Endodermal cell (in vitro differentiated cells): ENCODE results near the gene NRIP2. TPM values are rescaled to one million over a fixed set of nuclear protein-coding genes. Genes with fewer than 3 reads are reported as not detected.

Experiments used
- DNase-seq: peaks from one replicate; pipeline ENCODE4 v3.0.0-alpha.2; 2017
- H3K27ac ChIP-seq: 2 replicates; pipeline ENCODE4 v1.5.1; 2013; ENCODE audit warnings: mild to moderate bottlenecking, low read depth, low read length, moderate library complexity
- H3K27me3 ChIP-seq: 2 replicates; pipeline ENCODE4 v1.6.1; 2013; ENCODE audit warnings: mild to moderate bottlenecking, low read length, moderate library complexity; ENCODE audit not compliant: insufficient read depth, control insufficient read depth, poor library complexity, severe bottlenecking
- H3K36me3 ChIP-seq: 2 replicates; pipeline ENCODE4 v1.7.0; 2013; ENCODE audit warnings: mild to moderate bottlenecking, low read length, moderate library complexity; ENCODE audit not compliant: control insufficient read depth, insufficient read depth
- H3K4me1 ChIP-seq: one replicate; pipeline ENCODE4 v1.7.0; 2013; ENCODE audit warnings: low read length; ENCODE audit not compliant: control insufficient read depth, insufficient read depth
- H3K4me3 ChIP-seq: 2 replicates; pipeline ENCODE4 v1.5.1; 2013; ENCODE audit warnings: mild to moderate bottlenecking, low read length, moderate library complexity
- H3K9ac ChIP-seq: 2 replicates; pipeline ENCODE4 v1.6.1; 2013; ENCODE audit warnings: mild to moderate bottlenecking, low read length, moderate library complexity; ENCODE audit not compliant: poor library complexity, severe bottlenecking; ENCODE audit errors: extremely low read depth
- H3K9me3 ChIP-seq: 2 replicates; pipeline ENCODE4 v1.6.1; 2013; ENCODE audit warnings: mild to moderate bottlenecking, low read length, moderate library complexity; ENCODE audit not compliant: control insufficient read depth
- H3K27ac Mint-ChIP-seq: 2 replicates; pipeline ENCODE4 v1.8.0; 2020; ENCODE audit warnings: mixed read lengths
- H3K27me3 Mint-ChIP-seq: 2 replicates; pipeline ENCODE4 v1.8.0; 2021; ENCODE audit warnings: mild to moderate bottlenecking, mixed read lengths; ENCODE audit not compliant: insufficient read depth
- H3K36me3 Mint-ChIP-seq: 2 replicates; pipeline ENCODE4 v1.8.0; 2020; ENCODE audit warnings: low read depth, mixed read lengths
- H3K4me1 Mint-ChIP-seq: 2 replicates; pipeline ENCODE4 v1.8.0; 2020; ENCODE audit warnings: mixed read lengths
- H3K4me3 Mint-ChIP-seq: 2 replicates; pipeline ENCODE4 v1.8.0; 2020; ENCODE audit warnings: mild to moderate bottlenecking, moderate library complexity, mixed read lengths
- H3K9me3 Mint-ChIP-seq: 2 replicates; pipeline ENCODE4 v1.8.0; 2020; ENCODE audit warnings: mild to moderate bottlenecking, mixed read lengths
- WGBS, 2 experiments: methylation state at CpG; one replicate each; pipeline versions ENCODE4 v1.1.5 to v1.1.7; 2013; ENCODE audit warnings: missing lambda C conversion rate in 2 of 2, mixed read lengths in 1 of 2; ENCODE audit not compliant: insufficient coverage in 1 of 2, insufficient read length in 1 of 2; 5-methylcytosine and 5-hydroxymethylcytosine counted together
- total RNA-seq, 2 donors: library from RNA; stranded (reverse); fragmentation: NEBNext Ultra II Directional in 1 of 2; extraction: Animal tissue kit (Norgen Biotek cat#: 25700) in 1 of 2; gene quantifications; 2 replicates in 1 of 2; 3 replicates in 1 of 2; pipeline ENCODE4 v1.2.1, GENCODE V29; 2021
- TF ChIP-seq, protein P1 (sequence below): fragments of 200-600 bp; sonication (generic); conservative IDR thresholded peaks from 2 replicates; pipeline ENCODE4 v1.5.0; 2021; ENCODE audit warnings: antibody characterized with exemption, mild to moderate bottlenecking

NRIP2 gene
- total RNA-seq, 2 donors from 2014 or later: not detected

DNA sequence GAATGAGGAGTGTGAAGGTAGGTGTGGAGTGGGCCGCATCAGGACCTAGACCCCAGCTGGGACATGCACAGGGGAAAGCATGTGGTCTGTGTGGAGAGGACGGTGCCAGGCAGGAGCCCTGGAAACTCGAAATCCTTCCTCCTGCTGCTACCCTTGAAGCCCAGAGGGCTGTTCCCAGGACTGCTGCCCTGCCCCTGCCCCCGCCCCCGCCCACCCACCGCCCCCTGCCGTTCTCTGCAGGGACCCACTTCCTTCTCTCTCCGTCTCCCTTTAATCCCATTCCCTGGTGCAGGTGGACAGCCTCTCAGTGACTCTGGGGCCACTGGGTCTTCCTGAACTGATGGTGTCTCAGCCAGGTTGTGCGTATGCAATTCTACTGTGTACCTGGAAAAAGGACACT is 14.4 kb downstream of the NRIP2 start:
- Mint-ChIP-seq H3K27me3 (no peaks in the 10 kb centered on the region), H3K4me3 (no peak overlapping the region), H3K36me3 (peaks cover 69% of the 10 kb centered on the region), H3K27ac (peak overlapping the region; percentile 35), H3K4me1 (peaks cover 27% of the 10 kb centered on the region), H3K9me3 (no peaks in the 10 kb centered on the region)
- Histone ChIP-seq H3K4me1 (peaks cover 6% of the 10 kb centered on the region), H3K9ac (no peak overlapping the region), H3K36me3 (peaks cover 57% of the 10 kb centered on the region), H3K27ac (no peak overlapping the region), H3K9me3 (no peaks in the 10 kb centered on the region), H3K27me3 (no peaks in the 10 kb centered on the region), H3K4me3 (no peak overlapping the region)
- WGBS, 2 experiments: 69 to 75% methylated on average over 4 to 6 of the region's 9 CpGs
- DNase-seq: peak; percentile 73
- TF ChIP-seq, protein P1, sequence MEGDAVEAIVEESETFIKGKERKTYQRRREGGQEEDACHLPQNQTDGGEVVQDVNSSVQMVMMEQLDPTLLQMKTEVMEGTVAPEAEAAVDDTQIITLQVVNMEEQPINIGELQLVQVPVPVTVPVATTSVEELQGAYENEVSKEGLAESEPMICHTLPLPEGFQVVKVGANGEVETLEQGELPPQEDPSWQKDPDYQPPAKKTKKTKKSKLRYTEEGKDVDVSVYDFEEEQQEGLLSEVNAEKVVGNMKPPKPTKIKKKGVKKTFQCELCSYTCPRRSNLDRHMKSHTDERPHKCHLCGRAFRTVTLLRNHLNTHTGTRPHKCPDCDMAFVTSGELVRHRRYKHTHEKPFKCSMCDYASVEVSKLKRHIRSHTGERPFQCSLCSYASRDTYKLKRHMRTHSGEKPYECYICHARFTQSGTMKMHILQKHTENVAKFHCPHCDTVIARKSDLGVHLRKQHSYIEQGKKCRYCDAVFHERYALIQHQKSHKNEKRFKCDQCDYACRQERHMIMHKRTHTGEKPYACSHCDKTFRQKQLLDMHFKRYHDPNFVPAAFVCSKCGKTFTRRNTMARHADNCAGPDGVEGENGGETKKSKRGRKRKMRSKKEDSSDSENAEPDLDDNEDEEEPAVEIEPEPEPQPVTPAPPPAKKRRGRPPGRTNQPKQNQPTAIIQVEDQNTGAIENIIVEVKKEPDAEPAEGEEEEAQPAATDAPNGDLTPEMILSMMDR: no peak

DNA sequence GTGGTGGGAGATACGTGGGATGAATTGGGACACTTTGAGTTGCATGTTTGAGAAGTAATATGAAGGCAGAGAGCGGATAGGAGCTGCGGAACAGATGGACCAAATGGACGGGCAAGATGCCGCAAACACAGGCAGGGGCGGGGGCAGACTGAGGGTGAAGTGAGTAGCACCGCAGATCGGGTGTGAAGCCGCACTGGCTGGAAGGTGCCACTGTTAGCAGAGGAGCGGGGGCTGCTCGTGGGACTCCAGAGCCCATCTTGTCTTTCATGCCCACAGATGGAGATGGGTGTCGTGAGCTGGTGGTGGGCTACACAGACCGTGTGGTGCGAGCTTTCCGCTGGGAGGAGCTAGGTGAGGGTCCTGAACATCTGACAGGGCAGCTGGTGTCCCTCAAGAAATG is 15.0 kb downstream of the NRIP2 start:
- TF ChIP-seq, protein P1: no peak
- WGBS, 2 experiments: 96% methylated on average over 15 of the region's 15 CpGs
- Histone ChIP-seq H3K36me3 (peaks cover 55% of the 10 kb centered on the region), H3K27ac (no peak overlapping the region), H3K4me1 (no peaks in the 10 kb centered on the region), H3K27me3 (no peaks in the 10 kb centered on the region), H3K9ac (no peak overlapping the region), H3K9me3 (no peaks in the 10 kb centered on the region), H3K4me3 (no peak overlapping the region)
- Mint-ChIP-seq H3K4me3 (no peak overlapping the region), H3K36me3 (peaks cover 74% of the 10 kb centered on the region), H3K4me1 (peaks cover 21% of the 10 kb centered on the region), H3K9me3 (no peaks in the 10 kb centered on the region), H3K27me3 (no peaks in the 10 kb centered on the region), H3K27ac (peak overlapping the region; percentile 35)
- no peak for DNase-seq

DNA sequence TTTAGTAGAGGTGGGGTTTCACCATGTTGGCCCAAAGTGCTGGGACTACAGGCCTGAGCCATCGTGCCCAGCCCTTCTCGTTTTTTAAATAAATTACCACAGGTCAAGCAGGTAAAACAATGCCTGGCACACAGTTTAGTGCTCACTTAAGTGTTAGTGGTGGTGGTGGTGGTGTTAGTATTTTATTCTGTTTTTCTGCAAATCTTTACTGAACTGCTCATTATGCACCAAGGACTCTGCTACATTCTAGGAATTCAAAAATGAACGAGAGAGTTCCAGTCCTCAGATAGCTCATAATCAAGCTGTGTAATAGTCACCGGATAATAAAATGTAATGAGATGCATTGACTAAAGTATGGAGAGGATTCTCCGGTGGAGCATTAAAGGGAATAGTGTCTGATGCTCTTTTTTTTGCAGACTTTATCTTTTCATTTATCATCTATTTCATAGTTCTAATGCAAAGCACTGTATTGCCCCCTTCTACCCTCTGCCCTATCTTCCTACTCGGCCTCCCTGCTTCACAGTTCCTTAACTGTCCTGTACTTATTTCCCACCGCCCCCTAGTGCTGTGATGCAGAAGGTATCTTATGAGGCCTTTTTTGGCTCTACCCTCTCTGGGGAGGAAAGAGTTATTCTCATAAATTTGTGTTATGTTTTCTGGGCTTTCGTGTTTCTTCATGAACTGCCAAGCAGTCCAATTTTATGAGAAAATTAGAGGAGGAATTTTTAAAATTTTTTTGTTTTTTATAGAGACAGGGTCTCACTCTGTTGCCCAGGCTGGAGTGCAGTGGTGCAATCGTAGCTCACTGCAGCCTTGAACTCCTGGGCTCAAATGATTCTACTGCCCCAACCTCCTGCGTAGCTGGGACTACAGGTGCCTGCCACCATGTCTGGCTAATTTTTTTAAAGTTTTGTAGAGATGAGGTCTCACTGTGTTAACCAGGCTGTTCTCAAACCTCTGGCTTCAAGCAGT is 21.3 kb downstream of the NRIP2 start:
- Mint-ChIP-seq H3K27ac (peak overlapping the region; percentile 100), H3K9me3 (no peaks in the 10 kb centered on the region), H3K4me1 (peaks cover 14% of the 10 kb centered on the region), H3K27me3 (no peaks in the 10 kb centered on the region), H3K4me3 (peak overlapping the region; percentile 92), H3K36me3 (peaks cover 33% of the 10 kb centered on the region)
- Histone ChIP-seq H3K27me3 (no peaks in the 10 kb centered on the region), H3K4me1 (no peaks in the 10 kb centered on the region), H3K4me3 (peak overlapping the region; percentile 97), H3K36me3 (peaks cover 15% of the 10 kb centered on the region), H3K9ac (peak overlapping the region; percentile 98), H3K27ac (peak overlapping the region; percentile 95), H3K9me3 (no peaks in the 10 kb centered on the region)
- WGBS, 2 experiments: 25 to 40% methylated on average over 5 to 9 of the region's 10 CpGs
- TF ChIP-seq, protein P1: peak; percentile 98
- DNase-seq: peak; percentile 83
